GM15510 (cell line): ENCODE measurements around the gene PPAN.

Source experiments
- POLR2A ChIP-seq: IDR thresholded peaks from 3 replicates; pipeline ENCODE4 v1.6.1; 2011; ENCODE audit warnings: borderline replicate concordance; ENCODE audit not compliant: insufficient read length; ENCODE audit errors: extremely low read depth

The PPAN gene, protein sequence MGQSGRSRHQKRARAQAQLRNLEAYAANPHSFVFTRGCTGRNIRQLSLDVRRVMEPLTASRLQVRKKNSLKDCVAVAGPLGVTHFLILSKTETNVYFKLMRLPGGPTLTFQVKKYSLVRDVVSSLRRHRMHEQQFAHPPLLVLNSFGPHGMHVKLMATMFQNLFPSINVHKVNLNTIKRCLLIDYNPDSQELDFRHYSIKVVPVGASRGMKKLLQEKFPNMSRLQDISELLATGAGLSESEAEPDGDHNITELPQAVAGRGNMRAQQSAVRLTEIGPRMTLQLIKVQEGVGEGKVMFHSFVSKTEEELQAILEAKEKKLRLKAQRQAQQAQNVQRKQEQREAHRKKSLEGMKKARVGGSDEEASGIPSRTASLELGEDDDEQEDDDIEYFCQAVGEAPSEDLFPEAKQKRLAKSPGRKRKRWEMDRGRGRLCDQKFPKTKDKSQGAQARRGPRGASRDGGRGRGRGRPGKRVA

GRCh38 chr19:10106100-10106936 is at the start of gene PPAN:
Gene PPAN, plus strand, starts transcription at chr19:10106362. Its CDS starts 33 bp downstream, at chr19:10106395.
- TF ChIP-seq POLR2A: peak; percentile 84

DNA sequence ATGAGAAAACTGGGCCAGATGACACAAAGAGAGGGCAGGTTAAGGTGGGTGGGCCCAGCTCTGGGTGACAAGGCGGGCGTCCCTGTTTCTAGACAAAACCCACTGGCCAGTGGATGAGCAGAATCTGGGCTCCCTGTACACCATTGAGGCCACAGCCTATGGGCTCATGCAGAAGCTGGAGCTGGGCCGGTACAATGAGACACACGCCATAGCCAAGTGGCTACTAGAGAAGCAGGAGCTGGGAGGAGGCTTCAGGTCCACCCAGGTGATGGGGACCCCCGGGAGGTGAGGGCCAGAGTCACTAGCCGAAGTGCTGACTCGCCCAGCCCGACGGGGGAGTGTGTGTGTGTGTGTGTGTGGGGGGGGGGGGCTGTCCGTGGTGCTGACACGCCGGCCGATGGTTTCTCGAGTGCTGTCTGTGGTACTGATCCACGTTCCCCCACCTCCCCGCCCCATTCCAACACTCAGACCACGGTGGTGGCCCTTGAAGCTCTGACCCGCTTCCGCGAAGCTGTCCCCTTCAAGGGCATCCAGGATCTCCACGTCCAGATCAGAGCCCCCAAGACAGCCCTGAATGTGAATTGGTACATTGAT is 44.3 kb upstream of the PPAN start:
- no peak for TF ChIP-seq POLR2A

DNA sequence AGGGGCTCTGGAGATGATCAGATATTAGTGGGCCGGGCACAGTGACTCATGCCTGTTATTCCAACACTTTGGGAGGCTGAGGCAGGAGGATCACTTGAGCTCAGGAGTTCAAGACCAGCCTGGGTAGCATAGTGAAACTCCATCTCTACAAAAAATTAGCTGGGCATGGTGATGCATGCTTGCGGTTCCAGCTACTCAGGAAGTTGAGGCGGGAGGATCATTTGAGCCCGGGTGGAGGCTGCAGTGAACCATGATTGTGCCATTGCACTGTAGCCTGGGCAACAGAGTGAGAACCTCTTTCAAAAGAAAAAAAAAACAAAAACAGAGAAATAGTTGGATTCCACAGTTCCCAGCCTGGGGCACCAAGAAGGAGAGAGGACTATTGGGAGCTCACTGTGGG is 38.0 kb upstream of the PPAN start:
- TF ChIP-seq POLR2A: no peak

GRCh38 chr19:10069046-10069445 is 37.1 kb upstream of the PPAN start:
- TF ChIP-seq POLR2A: no peak

DNA sequence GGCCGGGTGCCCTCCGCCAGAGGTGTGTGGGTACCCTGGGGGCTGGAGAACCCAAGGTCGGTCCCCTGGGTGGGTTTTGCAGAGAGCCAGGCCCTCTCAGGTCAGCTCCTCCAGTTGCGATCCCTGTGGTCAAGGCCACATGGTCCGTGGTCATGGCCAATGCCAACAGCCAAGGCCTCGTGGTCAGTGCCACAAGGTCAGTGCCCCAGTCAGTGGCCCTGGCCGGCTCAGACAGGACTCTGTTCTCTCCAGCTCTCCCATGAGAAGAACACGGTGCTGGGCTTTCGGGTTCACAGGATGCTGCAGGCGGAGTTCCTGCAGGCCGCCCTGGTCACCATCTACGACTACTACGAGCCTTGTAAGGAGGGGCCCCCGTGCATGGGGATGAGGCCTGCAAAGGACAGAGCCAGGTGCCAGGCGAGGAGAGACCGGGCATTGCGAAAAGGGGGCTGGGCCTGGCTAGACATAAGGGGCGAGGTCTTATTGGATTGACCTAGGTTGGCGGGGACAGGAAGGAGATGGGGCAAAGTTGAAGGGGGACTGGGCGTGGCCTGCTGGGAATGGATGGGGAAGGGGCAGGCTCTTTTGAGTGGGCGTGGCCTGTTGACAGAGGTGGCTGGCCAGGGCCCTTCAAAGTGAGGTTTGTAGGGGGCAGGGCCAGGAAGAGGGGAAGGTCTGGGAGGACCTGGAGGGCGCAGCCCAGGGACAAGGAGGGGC is 35.3 kb upstream of the PPAN start:
- TF ChIP-seq POLR2A: no peak

- no peak for TF ChIP-seq POLR2A
Observed at GRCh38 chr19:10074153-10074552, 32.0 kb upstream of the PPAN start.

- TF ChIP-seq POLR2A: no peak
Observed at GRCh38 chr19:10076535-10076934, 29.6 kb upstream of the PPAN start.

GRCh38 chr19:10078329-10078728 is 27.8 kb upstream of the PPAN start:
- TF ChIP-seq POLR2A: no peak

DNA sequence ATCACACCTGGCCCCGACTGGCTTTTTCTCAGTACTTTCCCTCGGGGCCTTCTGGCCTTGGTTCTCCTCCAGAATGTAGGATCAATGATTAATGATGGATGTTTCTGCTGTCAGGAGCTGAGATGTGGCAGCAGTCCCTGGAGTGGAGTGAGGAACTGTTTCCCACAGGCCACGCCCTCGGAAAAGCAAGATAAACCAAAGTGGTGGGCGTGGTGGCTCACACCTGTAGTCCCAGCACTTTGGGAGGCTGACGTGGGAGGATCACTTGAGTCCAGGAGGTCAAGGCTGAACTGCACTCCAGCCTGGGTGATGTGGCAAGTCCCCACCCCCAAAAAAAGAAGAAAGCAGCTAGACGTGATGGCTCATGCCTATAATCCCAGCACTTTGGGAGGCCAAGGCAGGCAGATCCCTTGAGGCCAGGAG is 27.1 kb upstream of the PPAN start:
- no peak for TF ChIP-seq POLR2A

DNA sequence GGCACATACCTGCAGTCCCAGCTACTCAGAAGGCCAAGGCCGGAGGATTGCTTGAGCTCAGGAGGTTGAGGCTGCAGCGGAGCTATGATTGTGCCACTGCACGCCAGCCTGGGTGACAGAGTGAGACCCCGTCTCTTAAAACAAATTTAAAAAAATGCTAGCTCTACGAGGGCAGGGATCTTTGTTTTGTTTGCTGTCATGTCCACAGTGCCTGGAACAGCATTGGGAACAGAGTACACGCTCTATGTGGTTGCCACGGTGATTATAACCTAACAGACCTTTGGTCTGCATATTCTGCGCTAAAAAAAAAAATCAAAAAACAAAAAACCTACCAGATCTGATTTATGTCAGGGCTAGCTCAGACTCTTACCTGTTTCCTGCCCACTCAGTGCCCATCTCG is 22.3 kb upstream of the PPAN start:
- no peak for TF ChIP-seq POLR2A

GRCh38 chr19:10084803-10085202 is 21.4 kb upstream of the PPAN start:
- TF ChIP-seq POLR2A: no peak

GRCh38 chr19:10085641-10086590 is 20.2 kb upstream of the PPAN start, which contains the start of gene SHFL:
Gene SHFL, plus strand, starts transcription at chr19:10086317. Its CDS starts 111 bp downstream, at chr19:10086428.
- TF ChIP-seq POLR2A: peak; percentile 82

DNA sequence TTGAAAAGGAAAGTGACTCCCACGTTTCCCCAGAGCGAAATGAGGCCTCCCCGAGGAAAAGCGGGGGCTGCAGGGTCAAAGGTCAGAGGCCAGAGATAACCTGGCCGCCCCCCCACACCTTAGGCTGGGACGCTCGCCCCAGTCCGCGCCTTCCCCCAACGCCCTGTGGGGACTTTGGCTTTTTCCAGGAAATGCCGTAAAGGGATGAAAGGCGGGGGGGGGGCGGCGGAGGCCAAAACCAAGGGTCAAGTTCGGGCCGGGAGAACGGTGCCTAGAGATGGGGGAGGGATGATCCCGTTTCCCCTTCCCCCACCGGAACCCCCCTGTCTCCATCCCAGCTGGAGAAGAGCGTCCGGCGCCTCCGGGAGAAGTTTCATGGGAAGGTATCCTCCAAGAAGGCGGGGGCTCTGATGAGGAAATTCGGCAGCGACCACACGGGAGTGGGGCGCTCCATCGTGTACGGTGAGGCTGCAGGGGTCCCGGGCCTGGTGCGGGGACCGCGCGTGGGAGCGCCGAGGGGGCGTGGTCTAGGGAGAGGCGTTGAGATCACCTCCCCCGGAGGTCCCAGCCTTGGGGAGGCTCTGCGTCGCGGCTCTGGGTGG is 19.5 kb upstream of the PPAN start:
- TF ChIP-seq POLR2A: peak; percentile 14
